Neutrophil (primary cell): ENCODE data around the gene WIF1.

Experiments
- H3K27ac ChIP-seq: fragments of 200-600 bp; sonication (generic); 2 replicates; pipeline ENCODE4 v1.5.1; 2016; ENCODE audit warnings: mild to moderate bottlenecking, moderate library complexity
- H3K27me3 ChIP-seq: fragments of 200-600 bp; sonication (generic); 2 replicates; pipeline ENCODE4 v1.6.0; 2016; ENCODE audit warnings: mild to moderate bottlenecking
- H3K36me3 ChIP-seq: fragments of 200-600 bp; sonication (generic); 2 replicates; pipeline ENCODE4 v1.5.1; 2017
- H3K4me1 ChIP-seq, 2 experiments: fragments of 200-600 bp in 1 of 2; sonication (generic) in 1 of 2; 1 replicate in 1 of 2; 2 replicates in 1 of 2; pipeline versions ENCODE4 v1.5.1 to v1.6.1; 2013 to 2016; ENCODE audit warnings: low read depth in 1 of 2, low read length in 1 of 2, mild to moderate bottlenecking in 1 of 2, moderate library complexity in 1 of 2; ENCODE audit not compliant: control insufficient read depth in 1 of 2, insufficient read depth in 1 of 2
- H3K4me3 ChIP-seq, 2 experiments: fragments of 200-600 bp in 1 of 2; sonication (generic) in 1 of 2; 1 replicate in 1 of 2; 2 replicates in 1 of 2; pipeline ENCODE4 v1.5.1; 2013 to 2016; ENCODE audit warnings: low read depth in 1 of 2, low read length in 1 of 2, mild to moderate bottlenecking in 1 of 2, moderate library complexity in 1 of 2
- H3K9me3 ChIP-seq: fragments of 200-600 bp; sonication (generic); 2 replicates; pipeline ENCODE4 v1.5.1; 2016
- TF ChIP-seq, protein P1 (sequence below): fragments of 200-600 bp; sonication (generic); IDR thresholded peaks from 2 replicates; pipeline ENCODE4 v1.5.1; 2016; ENCODE audit warnings: antibody characterized with exemption

WIF1 gene

DNA sequence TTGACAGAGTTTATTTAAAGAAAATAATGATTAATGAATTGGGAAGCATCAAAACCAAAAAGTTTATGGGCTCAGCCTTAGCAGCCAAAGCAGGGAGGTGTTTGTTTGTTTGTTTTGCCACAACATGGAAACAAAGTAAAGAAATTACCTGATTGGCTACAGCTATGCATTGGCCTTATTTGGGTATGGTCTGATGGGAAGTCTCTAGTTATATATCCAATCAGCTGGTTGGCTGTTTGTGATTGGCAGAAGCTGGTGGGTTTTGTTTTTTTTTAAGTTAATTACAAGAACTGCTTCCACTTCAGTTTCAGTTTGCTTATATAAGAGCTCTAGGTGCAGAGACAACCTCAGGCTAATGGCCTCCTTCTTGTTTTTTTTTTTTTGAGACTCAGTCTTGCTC is 43.7 kb upstream of the WIF1 start:
- H3K36me3 ChIP-seq, result no peaks in the 10 kb centered on the region
- H3K4me1 ChIP-seq, result peaks cover 0 to 6% of the 10 kb centered on the region in 2 experiments
- no peaks in the 10 kb centered on the region for H3K27me3 ChIP-seq
- no peak overlapping the region for H3K27ac ChIP-seq
- H3K4me3 ChIP-seq, result no peak overlapping the region
- TF ChIP-seq, protein P1, sequence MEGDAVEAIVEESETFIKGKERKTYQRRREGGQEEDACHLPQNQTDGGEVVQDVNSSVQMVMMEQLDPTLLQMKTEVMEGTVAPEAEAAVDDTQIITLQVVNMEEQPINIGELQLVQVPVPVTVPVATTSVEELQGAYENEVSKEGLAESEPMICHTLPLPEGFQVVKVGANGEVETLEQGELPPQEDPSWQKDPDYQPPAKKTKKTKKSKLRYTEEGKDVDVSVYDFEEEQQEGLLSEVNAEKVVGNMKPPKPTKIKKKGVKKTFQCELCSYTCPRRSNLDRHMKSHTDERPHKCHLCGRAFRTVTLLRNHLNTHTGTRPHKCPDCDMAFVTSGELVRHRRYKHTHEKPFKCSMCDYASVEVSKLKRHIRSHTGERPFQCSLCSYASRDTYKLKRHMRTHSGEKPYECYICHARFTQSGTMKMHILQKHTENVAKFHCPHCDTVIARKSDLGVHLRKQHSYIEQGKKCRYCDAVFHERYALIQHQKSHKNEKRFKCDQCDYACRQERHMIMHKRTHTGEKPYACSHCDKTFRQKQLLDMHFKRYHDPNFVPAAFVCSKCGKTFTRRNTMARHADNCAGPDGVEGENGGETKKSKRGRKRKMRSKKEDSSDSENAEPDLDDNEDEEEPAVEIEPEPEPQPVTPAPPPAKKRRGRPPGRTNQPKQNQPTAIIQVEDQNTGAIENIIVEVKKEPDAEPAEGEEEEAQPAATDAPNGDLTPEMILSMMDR, result no peak
- no peaks in the 10 kb centered on the region for H3K9me3 ChIP-seq

DNA sequence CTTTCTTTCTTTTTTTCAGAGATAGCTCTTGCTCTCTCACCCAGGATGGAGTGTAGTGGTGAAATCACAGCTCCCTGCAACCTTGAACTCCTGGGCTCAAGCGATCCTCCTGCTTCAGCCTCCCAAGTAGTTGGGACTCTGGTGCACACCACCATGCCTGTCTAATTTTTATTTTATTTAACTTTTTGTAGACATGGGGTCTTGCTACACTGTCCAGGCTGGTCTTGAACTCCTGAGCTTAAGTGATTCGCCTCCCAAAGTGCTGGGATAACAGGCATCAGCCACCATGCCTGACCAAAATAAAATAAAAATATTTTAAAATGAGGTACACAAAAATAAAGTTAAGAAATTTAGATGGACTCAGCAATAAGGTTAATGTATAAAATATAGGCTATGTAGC is 43.1 kb upstream of the WIF1 start:
- Histone ChIP-seq H3K9me3 (no peaks in the 10 kb centered on the region), H3K27me3 (no peaks in the 10 kb centered on the region), H3K4me3 (no peak overlapping the region), H3K27ac (no peak overlapping the region), H3K4me1 (peaks cover 0 to 6% of the 10 kb centered on the region in 2 experiments), H3K36me3 (no peaks in the 10 kb centered on the region)
- TF ChIP-seq, protein P1, result no peak

DNA sequence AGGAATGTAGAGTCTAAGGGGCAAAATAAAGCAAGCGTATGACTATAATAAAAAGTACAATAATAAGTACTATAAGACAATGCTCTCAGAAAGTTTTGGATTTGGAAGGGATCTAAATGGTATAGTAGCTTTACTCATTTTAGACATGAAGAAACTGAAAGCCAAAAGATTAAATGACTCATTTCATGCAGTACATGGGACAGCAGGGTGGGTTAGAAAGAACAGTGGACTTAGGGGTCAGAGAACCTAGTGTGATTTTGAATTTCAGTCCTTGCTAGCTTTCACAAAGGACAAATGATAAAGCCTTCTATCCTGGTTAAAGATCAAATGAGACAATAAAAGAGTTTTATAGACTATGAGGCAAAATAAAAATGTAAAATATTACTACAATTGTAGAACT is 41.5 kb upstream of the WIF1 start:
- no peaks in the 10 kb centered on the region for H3K9me3 ChIP-seq
- H3K4me1 ChIP-seq, result peaks cover 0 to 1% of the 10 kb centered on the region in 2 experiments
- no peak overlapping the region for H3K27ac ChIP-seq
- H3K4me3 ChIP-seq, result no peak overlapping the region
- H3K27me3 ChIP-seq, result no peaks in the 10 kb centered on the region
- no peaks in the 10 kb centered on the region for H3K36me3 ChIP-seq
- TF ChIP-seq, protein P1, result no peak

DNA sequence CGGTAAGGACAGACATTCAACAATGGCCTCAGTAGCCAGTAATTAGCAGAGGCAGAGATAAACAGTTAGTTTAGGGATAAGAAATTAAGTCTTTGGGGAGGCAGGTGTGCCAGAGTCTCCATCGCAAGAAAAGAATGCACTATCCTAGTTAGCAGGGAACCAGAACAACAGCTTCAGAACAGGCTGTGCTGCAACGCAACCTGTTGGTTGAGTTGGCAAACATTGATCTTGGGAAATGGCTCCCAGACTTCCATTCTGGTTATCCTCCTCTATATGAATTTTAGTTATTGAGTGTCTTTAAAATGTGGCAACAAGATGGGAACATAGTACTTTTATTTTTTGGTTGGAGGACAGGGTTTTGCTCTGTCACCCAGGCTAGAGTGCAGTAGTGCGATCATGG is 36.0 kb upstream of the WIF1 start:
- Histone ChIP-seq H3K4me1 (peaks cover 21 to 30% of the 10 kb centered on the region in 2 experiments), H3K4me3 (peak overlapping the region; percentile 41 to 47), H3K27me3 (no peaks in the 10 kb centered on the region), H3K36me3 (no peaks in the 10 kb centered on the region), H3K27ac (peak overlapping the region; percentile 87), H3K9me3 (no peaks in the 10 kb centered on the region)
- TF ChIP-seq, protein P1, result no peak

DNA sequence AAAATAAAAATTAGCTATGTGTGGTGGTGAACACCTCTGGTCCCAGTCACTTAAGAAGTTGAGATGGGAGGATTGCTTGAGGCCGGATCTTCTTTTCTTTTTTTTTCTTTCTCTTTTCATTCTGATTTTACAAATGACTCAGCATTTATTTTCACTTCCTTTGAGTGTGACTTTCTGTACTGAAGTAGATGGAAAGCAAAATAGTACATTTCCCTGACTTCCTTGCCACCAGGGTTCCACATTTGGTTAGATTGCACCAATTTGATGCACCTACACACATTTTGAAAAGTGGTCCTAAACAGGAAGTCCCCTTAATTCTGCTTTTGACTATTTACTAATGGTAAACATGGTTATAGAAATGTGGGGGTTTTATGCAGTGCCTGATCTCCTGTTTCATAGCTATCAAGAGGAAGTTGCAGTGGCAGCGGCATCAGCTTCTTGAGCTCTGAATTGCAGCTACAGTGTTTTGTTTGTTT is 35.3 kb upstream of the WIF1 start:
- peak overlapping the region; percentile 41 to 47 for H3K4me3 ChIP-seq
- peaks cover 21 to 30% of the 10 kb centered on the region in 2 experiments for H3K4me1 ChIP-seq
- no peaks in the 10 kb centered on the region for H3K9me3 ChIP-seq
- peak overlapping the region; percentile 87 for H3K27ac ChIP-seq
- TF ChIP-seq, protein P1, result no peak
- no peaks in the 10 kb centered on the region for H3K36me3 ChIP-seq
- no peaks in the 10 kb centered on the region for H3K27me3 ChIP-seq

DNA sequence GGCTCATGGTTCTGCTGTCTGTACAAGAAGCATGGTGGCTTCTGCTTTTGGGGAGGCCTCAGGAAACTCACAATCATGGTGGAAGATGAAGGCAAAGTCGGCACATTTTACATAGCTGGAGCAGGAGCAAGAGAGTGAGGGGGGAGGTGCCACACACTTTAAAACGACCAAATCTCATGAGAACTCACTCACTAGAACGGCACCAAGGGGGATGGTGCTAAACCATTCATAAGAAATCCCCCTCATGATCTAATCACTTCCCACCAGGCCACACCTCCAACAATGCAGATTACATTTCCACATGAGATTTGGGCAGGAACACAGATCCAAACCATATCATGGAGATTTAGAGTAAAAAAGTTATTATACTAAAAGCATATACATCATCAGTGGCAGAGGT is 34.7 kb upstream of the WIF1 start:
- H3K4me1 ChIP-seq, result peaks cover 21 to 30% of the 10 kb centered on the region in 2 experiments
- no peaks in the 10 kb centered on the region for H3K9me3 ChIP-seq
- peak overlapping the region; percentile 87 for H3K27ac ChIP-seq
- H3K36me3 ChIP-seq, result no peaks in the 10 kb centered on the region
- H3K4me3 ChIP-seq, result no peak overlapping the region
- TF ChIP-seq, protein P1, result no peak
- no peaks in the 10 kb centered on the region for H3K27me3 ChIP-seq
